ENCODE measurements around the gene DCUN1D4.
"Not testable (repeated sequence)": the region's sequence is repeated elsewhere in the genome, so short reads cannot be mapped to it uniquely, and the experiment has no call there.

The DCUN1D4 gene

GRCh38 chr4:51895816-51896408, 53.0 kb downstream of the DCUN1D4 start:
- peak; percentile 76 for DNase-seq

- no peak for DNase-seq
Measured at GRCh38 chr4:51901363-51901762, 58.4 kb downstream of the DCUN1D4 start.

DNA sequence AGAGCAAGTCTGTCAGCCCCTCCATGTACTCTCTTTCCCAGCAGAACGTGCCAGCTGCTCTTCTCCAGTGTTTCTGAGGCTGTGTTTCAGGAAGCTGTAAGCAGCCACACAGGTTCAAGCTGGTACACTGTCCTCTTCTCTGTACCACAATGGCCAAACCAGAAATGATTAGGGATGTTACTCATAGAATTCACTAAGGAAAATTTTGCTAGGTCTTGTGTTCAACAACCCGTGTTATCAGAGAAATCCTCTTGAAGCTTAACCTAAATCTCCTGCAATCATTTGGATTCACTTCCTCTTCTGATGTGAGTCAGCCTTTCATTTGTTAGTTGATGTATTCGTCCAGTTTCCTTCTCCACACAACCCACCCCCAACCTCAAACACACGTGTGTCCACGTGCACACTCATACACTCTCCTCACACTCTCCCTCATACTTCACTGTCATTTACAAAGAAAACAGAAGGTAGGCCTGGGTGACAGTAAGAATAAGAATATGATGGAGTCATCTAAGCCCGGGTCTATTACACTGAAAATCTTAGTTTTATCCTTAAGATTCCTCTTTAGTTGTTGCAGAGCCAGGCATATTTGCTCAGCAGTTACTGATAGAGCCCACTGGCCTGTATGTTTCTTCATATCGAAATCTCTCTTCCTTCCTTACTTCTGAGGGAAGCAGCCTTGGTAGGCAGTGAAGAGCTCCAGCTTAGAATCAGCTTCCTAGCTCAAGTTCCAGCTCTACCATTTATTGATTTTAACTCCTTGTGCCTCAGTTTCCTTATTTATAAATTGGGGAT, 63.4 kb downstream of the DCUN1D4 start:
- DNase-seq: no peak

GRCh38 chr4:51907006-51907669, 64.2 kb downstream of the DCUN1D4 start:
- DNase-seq: no peak

DNA sequence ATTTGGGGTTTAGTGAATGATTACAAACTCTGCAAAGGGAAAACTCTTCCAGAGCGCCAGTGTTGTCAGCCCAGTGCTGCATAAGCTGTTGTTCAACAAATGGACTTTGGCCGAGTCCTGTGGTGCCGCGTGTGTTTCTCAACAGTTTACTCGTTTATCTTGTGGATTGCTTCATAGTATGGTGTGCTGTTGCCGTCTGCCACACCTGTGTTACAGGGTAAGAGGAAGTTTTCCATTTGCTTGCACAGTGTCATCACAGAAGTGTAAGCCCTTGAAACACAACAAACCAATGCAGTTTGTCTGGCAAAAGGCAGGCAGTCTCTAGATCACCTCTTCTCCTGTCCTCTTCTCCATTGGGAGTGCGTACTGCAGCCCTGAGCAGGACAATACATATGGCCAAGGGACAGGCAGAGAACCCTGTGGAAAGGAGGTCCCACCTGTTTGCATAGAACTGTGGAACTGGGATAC, 66.3 kb downstream of the DCUN1D4 start:
- no peak for DNase-seq

GRCh38 chr4:51918251-51918650, 75.3 kb downstream of the DCUN1D4 start:
- DNase-seq: no peak

DNA sequence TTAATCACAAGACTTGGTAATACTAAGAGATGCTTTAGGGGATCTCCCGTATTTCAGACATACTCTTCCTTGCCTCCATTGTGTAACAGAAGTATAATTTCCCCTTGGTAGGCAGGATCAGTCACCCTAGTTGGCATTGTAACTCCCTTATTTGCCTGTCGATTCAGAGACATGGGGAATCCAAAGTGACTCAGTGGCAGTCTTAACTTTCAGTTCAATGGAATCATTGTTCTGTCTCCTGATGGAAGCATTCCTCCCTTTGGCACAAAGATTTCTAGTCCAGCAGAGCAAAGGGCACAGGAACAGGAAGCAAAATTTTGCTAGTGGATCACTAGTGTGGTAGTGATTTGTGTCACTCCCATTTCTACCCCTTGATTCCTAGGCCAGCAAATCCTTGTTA, 80.4 kb downstream of the DCUN1D4 start:
- DNase-seq: no peak

- DNase-seq: no peak
Measured at GRCh38 chr4:51925307-51925706, 82.4 kb downstream of the DCUN1D4 start.

DNA sequence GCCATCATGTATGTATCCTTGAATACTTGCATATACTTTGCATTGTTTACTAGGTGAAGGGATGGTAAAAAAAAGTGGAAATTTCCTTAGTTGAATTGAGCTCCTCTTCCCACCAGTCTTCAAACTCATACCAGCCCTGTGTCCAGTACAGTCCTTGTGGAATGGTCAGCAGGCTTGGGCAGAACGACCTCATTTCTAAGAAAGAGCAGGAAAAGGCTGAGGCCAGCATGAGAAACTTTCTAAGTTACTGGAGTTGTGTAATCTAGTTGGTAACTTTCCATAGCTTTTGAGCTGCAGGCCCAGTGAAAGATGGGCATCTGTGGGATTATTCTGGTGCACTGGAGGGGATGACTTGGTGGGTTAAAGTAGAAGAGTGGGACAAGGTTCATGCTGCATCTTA, 87.6 kb downstream of the DCUN1D4 start:
- no peak for DNase-seq

DNA sequence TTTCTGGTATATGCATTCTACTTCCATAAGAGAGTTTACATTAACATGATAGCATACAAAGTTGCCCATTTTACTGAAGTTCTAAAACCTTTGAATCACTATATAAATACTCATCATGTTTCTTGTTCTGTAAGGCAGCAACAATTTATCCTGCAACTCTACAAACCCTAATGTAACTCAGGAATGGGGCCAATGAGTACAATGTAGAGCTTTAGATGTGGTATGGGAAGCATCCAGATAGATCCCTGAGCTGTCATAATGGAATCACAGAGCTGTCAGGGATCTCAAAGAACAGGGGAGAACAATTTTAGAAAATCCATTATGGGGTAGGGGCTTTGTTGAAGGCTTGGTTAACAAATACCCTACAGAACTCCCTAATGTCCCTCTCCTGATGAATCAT, 88.5 kb downstream of the DCUN1D4 start:
- no peak for DNase-seq

GRCh38 chr4:51932261-51932660, 89.3 kb downstream of the DCUN1D4 start:
- DNase-seq: no peak

GRCh38 chr4:51932684-51933083, 89.7 kb downstream of the DCUN1D4 start:
- no peak for DNase-seq

GRCh38 chr4:51940460-51940859, 97.5 kb downstream of the DCUN1D4 start:
- not testable (repeated sequence) for DNase-seq

DNA sequence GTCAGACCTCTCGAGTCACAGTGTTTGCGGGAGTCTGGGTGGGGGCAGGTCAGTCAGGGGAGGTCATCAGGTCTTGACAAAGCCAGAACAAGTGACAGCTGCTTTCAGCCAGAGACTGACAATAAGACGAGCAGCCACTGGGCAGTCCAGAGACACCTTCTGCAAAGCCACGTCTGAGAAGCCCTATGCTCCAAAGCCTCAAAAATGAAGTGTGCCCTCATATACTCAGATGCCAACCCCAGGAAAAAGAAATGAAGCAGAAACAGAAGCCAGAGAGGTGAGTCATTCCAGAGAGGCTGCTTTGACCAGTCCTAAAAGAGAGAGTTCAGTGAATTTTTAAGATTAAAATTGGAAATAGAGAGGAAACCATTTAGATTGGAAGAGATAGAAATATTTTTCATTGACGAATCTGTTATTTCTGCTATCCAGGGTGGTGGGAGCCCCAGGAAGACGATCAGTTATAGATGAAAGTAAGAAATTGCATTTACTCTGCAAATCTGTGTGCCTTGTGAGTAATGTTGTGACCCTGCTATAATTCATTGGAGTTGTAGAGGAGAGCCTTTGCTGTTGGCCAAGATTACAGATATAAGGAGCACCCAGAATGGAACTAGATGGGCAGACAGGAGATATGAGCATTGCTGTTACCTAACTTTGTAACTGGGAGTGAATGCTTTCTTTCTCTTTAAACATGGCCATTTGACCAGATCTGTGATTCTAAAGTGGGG, 99.3 kb downstream of the DCUN1D4 start:
- DNase-seq: no peak

DNA sequence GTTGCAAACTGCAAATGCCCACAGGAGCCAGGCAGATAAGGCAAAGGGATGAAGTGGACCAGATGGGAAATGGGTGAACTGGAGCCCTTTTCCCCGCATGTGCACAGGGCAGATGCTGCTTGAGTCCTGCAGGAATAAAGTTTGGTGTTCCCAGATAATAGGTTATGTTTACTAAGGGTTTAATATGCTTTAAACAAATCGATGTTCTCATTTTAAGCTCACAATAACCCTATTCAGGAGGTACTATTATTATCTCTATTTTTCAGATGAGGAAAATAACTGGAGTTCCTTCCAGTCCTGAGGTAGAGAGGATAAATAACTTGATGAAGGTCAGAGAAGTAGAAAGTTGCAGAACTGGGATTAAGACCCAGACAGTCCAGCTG, 99.9 kb downstream of the DCUN1D4 start:
- no peak for DNase-seq

DNA sequence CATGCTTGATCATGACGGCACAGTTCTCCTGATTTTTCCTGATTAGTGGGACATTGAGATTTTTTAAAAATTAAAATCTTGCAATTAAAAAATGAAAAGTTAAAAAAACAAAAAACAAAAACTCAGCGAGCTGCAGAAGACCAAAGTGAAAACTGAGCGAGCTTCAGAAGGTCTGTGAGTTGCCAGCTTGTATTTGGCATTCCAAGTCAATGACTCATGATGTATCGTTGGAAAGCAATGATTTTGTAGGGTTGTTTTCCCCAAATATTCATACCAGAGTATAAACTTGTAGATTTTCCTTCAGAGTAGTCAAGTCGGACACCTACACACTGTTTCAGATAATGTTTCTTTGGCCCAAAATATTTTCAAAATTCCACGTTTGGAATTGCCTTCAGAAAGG, 100.3 kb downstream of the DCUN1D4 start:
- DNase-seq: no peak

GRCh38 chr4:51958199-51958968, 115.4 kb downstream of the DCUN1D4 start:
- DNase-seq: no peak

DNA sequence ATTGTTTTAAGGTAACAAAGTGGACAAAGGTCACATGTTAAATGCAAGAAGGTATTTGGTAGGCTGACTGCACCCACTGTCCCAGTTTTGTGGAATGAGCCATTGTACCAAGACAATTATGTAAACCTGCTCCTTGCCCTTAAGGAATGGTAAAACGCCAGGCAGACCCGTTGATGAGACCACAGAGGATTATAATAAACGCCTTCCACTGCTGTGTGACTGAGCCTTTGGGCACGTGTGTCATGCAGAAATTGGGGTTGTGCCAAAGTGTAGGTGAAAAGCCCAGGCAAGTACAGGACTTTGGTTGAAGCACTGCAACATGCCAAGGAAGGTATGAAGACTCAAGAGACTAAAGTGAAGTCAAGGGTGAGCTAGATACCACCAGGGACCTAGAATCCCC, 117.5 kb downstream of the DCUN1D4 start:
- no peak for DNase-seq

DNA sequence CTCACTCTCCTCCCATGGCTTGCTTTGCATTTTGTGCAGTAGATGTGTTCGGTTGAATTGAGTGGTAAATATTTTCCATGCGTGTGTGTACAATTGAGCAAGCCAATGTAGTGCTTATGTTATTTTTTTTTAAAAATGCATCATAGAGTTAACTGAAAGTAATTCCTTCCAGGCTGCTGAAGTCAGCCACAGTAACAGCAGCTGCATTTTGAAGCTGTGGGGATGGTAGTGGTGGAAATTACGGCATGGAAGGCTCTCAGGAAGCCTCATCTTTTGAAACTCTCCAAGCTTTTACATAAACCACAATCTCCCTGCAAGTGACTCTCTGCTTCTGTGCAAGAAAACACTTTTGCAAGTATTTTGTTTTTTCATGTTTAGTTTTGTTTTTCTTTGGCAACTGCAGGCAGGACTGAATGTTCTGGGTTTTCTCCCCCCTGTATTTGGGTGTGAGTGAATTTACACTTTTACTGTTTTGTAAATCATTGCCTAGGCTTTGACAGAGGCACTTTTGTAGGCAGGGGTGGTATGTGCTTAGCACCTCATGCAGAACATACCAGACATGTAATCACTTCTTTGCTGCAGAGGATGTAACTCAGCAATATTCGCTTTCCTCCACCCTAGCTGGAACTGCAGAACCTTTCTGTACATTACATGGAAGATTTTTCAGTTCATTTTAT, 121.0 kb downstream of the DCUN1D4 start:
- DNase-seq: no peak

DNA sequence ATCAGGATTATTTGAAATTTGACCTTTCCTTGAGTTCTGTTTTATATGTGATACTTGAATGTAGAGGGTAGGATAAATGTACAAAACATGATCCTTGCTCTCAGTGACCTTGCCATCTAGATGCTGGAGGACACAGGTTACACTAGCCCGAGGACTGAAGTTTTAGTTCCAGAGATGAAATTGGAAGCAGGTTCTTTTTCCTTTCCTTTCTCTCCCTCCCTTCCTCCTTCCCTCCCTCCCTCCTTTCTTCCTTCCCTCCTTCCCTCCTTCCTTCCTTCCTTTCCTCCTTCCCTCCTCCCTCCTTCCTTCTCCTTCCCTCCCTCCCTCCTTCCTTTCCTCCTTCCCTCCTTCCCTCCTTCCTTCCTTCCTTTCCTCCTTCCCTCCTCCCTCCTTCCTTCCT, 122.9 kb downstream of the DCUN1D4 start:
- DNase-seq: no peak

Data from activated effector memory CD4-positive, alpha-beta T cell treated with anti-CD3 and anti-CD28 coated beads, Interleukin-2, amount 50 U/mL, for 16 hours (primary cell).